GM06990 (cell line): ENCODE results near the gene ERCC2.

Experiments used
- DNase-seq: peaks from one replicate; pipeline ENCODE4 v3.0.0-alpha.2; 2011; ENCODE audit not compliant: insufficient read length; ENCODE audit errors: extremely low read depth
- H3K27me3 ChIP-seq: replicated peaks from 2 replicates; pipeline ENCODE4 v1.6.0; 2011; ENCODE audit warnings: low read length; ENCODE audit not compliant: control insufficient read depth, insufficient read depth
- H3K36me3 ChIP-seq: 2 replicates; pipeline ENCODE4 v1.5.1; 2011; ENCODE audit warnings: low read length; ENCODE audit not compliant: control insufficient read depth, insufficient read depth
- H3K4me3 ChIP-seq: replicated peaks from 2 replicates; pipeline ENCODE4 v1.5.1; 2011; ENCODE audit warnings: low read depth, mild to moderate bottlenecking, control low read depth, low read length
- CTCF ChIP-seq: IDR thresholded peaks from 2 replicates; pipeline ENCODE4 v1.5.1; 2011; ENCODE audit warnings: low read length, control low read depth, mild to moderate bottlenecking, inconsistent platforms; ENCODE audit not compliant: insufficient read depth, poor library complexity, severe bottlenecking

The ERCC2 gene

GRCh38 chr19:45305007-45305406 is 65.4 kb downstream of the ERCC2 start:
- no peak for TF ChIP-seq CTCF
- DNase-seq = no peak
- Histone ChIP-seq H3K4me3 (no peak overlapping the region), H3K27me3 (no peaks in the 10 kb centered on the region), H3K36me3 (no peaks in the 10 kb centered on the region)

- DNase-seq = no peak
- Histone ChIP-seq H3K27me3 (no peaks in the 10 kb centered on the region), H3K4me3 (no peak overlapping the region), H3K36me3 (no peaks in the 10 kb centered on the region)
- no peak for TF ChIP-seq CTCF
Measured at GRCh38 chr19:45304141-45304926, 66.0 kb downstream of the ERCC2 start.

GRCh38 chr19:45303269-45304060 is 66.9 kb downstream of the ERCC2 start:
- Histone ChIP-seq H3K27me3 (no peaks in the 10 kb centered on the region), H3K36me3 (no peaks in the 10 kb centered on the region), H3K4me3 (no peak overlapping the region)
- DNase-seq = no peak
- TF ChIP-seq CTCF = no peak

- Histone ChIP-seq H3K36me3 (no peaks in the 10 kb centered on the region; the same call in 1 of the 2 replicates), H3K4me3 (no peak overlapping the region), H3K27me3 (no peaks in the 10 kb centered on the region)
- no peak for TF ChIP-seq CTCF
- DNase-seq = no peak
Measured at GRCh38 chr19:45302416-45302815, 68.0 kb downstream of the ERCC2 start.
